Pancreas (tissue), 10 donors: ENCODE results near the gene KAZN. TPM values are rescaled to one million over a fixed set of nuclear protein-coding genes. Genes with fewer than 3 reads are reported as not detected.

Experiments
- ATAC-seq, 4 donors: fragments of 200-7000 bp; cut with Tn5 transposase; one replicate each; pipeline versions ENCODE4 v1.8.0 to v1.9.1; 2020; ENCODE audit warnings: mild to moderate bottlenecking in 4 of 4, moderate library complexity in 4 of 4
- DNase-seq, 6 donors: peaks; one replicate each; pipeline ENCODE4 v3.0.0-alpha.2; 2020
- FAIRE-seq: peaks from 2 replicates; lab custom pipeline; 2012; peaks lifted over from hg19 to GRCh38; lab: Jason Lieb, UNC
- H3K27ac ChIP-seq, 4 donors: fragments of 200-600 bp; sonication (generic); 1 replicate in 3 of 4; 2 replicates in 1 of 4; pipeline versions ENCODE4 v1.5.0 to v1.8.0; 2020
- H3K27me3 ChIP-seq, 4 donors: fragments of 200-600 bp; one replicate each; pipeline ENCODE4 v1.8.0; 2021
- H3K36me3 ChIP-seq, 3 donors: fragments of 200-600 bp; sonication (generic) in 1 of 3; one replicate each; pipeline versions ENCODE4 v1.5.0 to v1.8.0; 2020 to 2021
- H3K4me1 ChIP-seq, 3 donors: fragments of 200-600 bp; one replicate each; pipeline ENCODE4 v1.8.0; 2021
- H3K4me3 ChIP-seq, 4 donors: fragments of 200-600 bp; sonication (generic) in 2 of 4; one replicate each; pipeline versions ENCODE4 v1.5.0 to v1.8.0; 2020 to 2021
- H3K9me3 ChIP-seq, 4 donors: fragments of 200-600 bp; one replicate each; pipeline ENCODE4 v1.8.0; 2021
- CTCF ChIP-seq, 4 donors: fragments of 200-600 bp; sonication (generic) in 3 of 4; IDR thresholded peaks; one replicate each; pipeline versions ENCODE4 v1.5.0 to v1.8.0; 2021; ENCODE audit warnings: antibody characterized with exemption in 4 of 4
- WGBS, 2 donors: extraction: QIAGEN DNeasy Blood & Tissue Kit; methylation state at CpG; one replicate each; pipeline ENCODE4 v1.1.7; 2013; 5-methylcytosine and 5-hydroxymethylcytosine counted together
- intact Hi-C, 3 donors: fragments of 100-400 bp; cut with DNase I; formaldehyde crosslinking; loops; one replicate each; pipeline versions ENCODE4 v1.11.1 to v1.14.2; 2022
- polyA plus RNA-seq, 2 donors: library from polyadenylated mRNA; stranded (reverse); fragments of 200-250 nt; gene quantifications; one replicate each; pipeline ENCODE4 v1.2.3, GENCODE V29; 2013
- total RNA-seq, 6 donors: library from RNA; stranded (reverse); fragmentation: NEBNext Ultra II Directional in 4 of 6; extraction: Animal tissue kit (Norgen Biotek cat#: 25700) in 4 of 6; gene quantifications; one replicate each; pipeline versions ENCODE4 v1.2.1 to v1.2.4, GENCODE V29; 2021 to 2023
- donor health status: healthy with polysubstance abuse.
- donor health status: DM: no; HTN: no; CAD: no; lungs with moderate emphysema.
- donor health status: DM: no; HTN: no; CAD: no.
- donor health status: control.
- donor health status: control.
- donor health status: Bipolar disorder and iron deficiency.
- donor health status: DM: yes; HTN: yes; CAD: no.
- donor health status: DM: no; HTN: no; CAD: no.
- donor health status: DM: no; HTN: no; CAD: no.
- donor health status: DM: yes; HTN: yes; CAD: no.

KAZN gene
- total and polyA plus RNA-seq, 8 donors: 2.4 to 6.0 (median 4.1) TPM

GRCh38 chr1:15137809-15138208 is 539.3 kb downstream of the KAZN start:
- intact Hi-C loops: no loop called here
- Histone ChIP-seq H3K27ac (peak overlapping the region in 2 of 4 donors; percentile 78 to 83), H3K27me3 (no peaks in the 10 kb centered on the region), H3K9me3 (no peaks in the 10 kb centered on the region), H3K4me3 (no peak overlapping the region), H3K36me3 (no peaks in the 10 kb centered on the region), H3K4me1 (peaks cover 41 to 57% (median 47%) of the 10 kb centered on the region in 3 donors)
- peak in 2 of 4 donors; percentile 30 to 51 for ATAC-seq
- TF ChIP-seq CTCF (IDR thresholded peaks at IDR 0.05): no peak
- no peak for FAIRE-seq
- peak in 4 of 6 donors; percentile 53 to 75 (median 65) for DNase-seq
- WGBS, 2 donors: 11 to 20% methylated on average over 6 of the region's 6 CpGs

GRCh38 chr1:15139654-15140350 is 541.3 kb downstream of the KAZN start:
- no peak for TF ChIP-seq CTCF (IDR thresholded peaks at IDR 0.05)
- intact Hi-C loops: loop anchor here in 2 of 3 donors (10.0 kb wide), 2 partner anchors 135 to 295 kb away; partner anchors contain the start of gene CTRC (in 1 of the 2)
- no peaks in the 10 kb centered on the region for H3K36me3 ChIP-seq
- FAIRE-seq (no peak), ATAC-seq (peak; percentile 32 to 73 (median 65)), DNase-seq (peak; percentile 71 to 86 (median 79))
- 14 to 18% methylated on average over 15 of the region's 15 CpGs for WGBS, 2 donors
- H3K4me3 ChIP-seq: no peak overlapping the region
- peak overlapping the region; percentile 68 to 83 (median 76) for H3K27ac ChIP-seq
- H3K27me3 ChIP-seq: no peaks in the 10 kb centered on the region
- no peaks in the 10 kb centered on the region for H3K9me3 ChIP-seq
- H3K4me1 ChIP-seq: peaks cover 37 to 61% (median 41%) of the 10 kb centered on the region in 3 donors

GRCh38 chr1:15141935-15142539 is 543.6 kb downstream of the KAZN start:
- DNase-seq (peak; percentile 83 to 99 (median 97)), ATAC-seq (peak; percentile 76 to 92 (median 84)), FAIRE-seq (peak; percentile 34)
- H3K27me3 ChIP-seq: no peaks in the 10 kb centered on the region
- peak overlapping the region; percentile 37 to 83 (median 70) for H3K27ac ChIP-seq
- H3K36me3 ChIP-seq: no peaks in the 10 kb centered on the region
- H3K4me3 ChIP-seq: no peak overlapping the region
- 6 to 11% methylated on average over 6 of the region's 6 CpGs for WGBS, 2 donors
- peaks cover 52 to 83% (median 52%) of the 10 kb centered on the region in 3 donors for H3K4me1 ChIP-seq
- no peaks in the 10 kb centered on the region for H3K9me3 ChIP-seq
- intact Hi-C loops: loop anchor here in 2 of 3 donors (10.0 kb wide), 2 partner anchors 133 to 293 kb away; partner anchors contain the start of gene CTRC (in 1 of the 2)
- TF ChIP-seq CTCF (IDR thresholded peaks at IDR 0.05): peak in 2 of 4 donors; percentile 7 to 10

- TF ChIP-seq CTCF (IDR thresholded peaks at IDR 0.05): no peak
- Histone ChIP-seq H3K27ac (peak overlapping the region; percentile 8 to 65 (median 49)), H3K4me1 (peaks cover 34 to 71% (median 39%) of the 10 kb centered on the region in 3 donors), H3K4me3 (no peak overlapping the region), H3K9me3 (no peaks in the 10 kb centered on the region), H3K36me3 (no peaks in the 10 kb centered on the region), H3K27me3 (no peaks in the 10 kb centered on the region)
- ATAC-seq: peak in 2 of 4 donors; percentile 5 to 21
- no peak for FAIRE-seq
- DNase-seq: no peak
- intact Hi-C loops: loop anchor here in 2 of 3 donors (10.0 kb wide), 2 partner anchors 129 to 289 kb away; partner anchors contain the start of gene CTRC (in 1 of the 2)
- WGBS, 2 donors: 21 to 31% methylated on average over 2 of the region's 2 CpGs
Observed at GRCh38 chr1:15145327-15145726, 546.8 kb downstream of the KAZN start.
